Liver (tissue), 9 donors: Measurements from ENCODE around the gene STAT3. TPM values are rescaled to one million over a fixed set of nuclear protein-coding genes. Genes with fewer than 3 reads are reported as not detected.

ENCODE experiments used
- DNase-seq: peaks from one replicate; pipeline ENCODE4 v3.0.0-alpha.2; 2017; ENCODE audit warnings: low spot score
- H3K27ac ChIP-seq, 2 donors: one replicate each; pipeline ENCODE4 v1.7.0; 2013; ENCODE audit warnings: inconsistent platforms in 2 of 2, low read length in 2 of 2, control low read depth in 1 of 2, low read depth in 1 of 2, mild to moderate bottlenecking in 1 of 2
- H3K27me3 ChIP-seq, 4 donors: one replicate each; pipeline versions ENCODE4 v1.6.1 to v1.7.0; 2013; ENCODE audit warnings: low read length in 3 of 4, inconsistent platforms in 1 of 4, mild to moderate bottlenecking in 1 of 4, moderate library complexity in 1 of 4; ENCODE audit not compliant: control insufficient read depth in 4 of 4, insufficient read depth in 4 of 4
- H3K36me3 ChIP-seq, 4 donors: one replicate each; pipeline versions ENCODE4 v1.6.1 to v1.7.0; 2013; ENCODE audit warnings: low read length in 3 of 4, mild to moderate bottlenecking in 3 of 4, low read depth in 1 of 4, moderate library complexity in 1 of 4; ENCODE audit not compliant: control insufficient read depth in 4 of 4, insufficient read depth in 3 of 4
- H3K4me1 ChIP-seq, 4 donors: one replicate each; pipeline versions ENCODE4 v1.6.1 to v1.7.0; 2013; ENCODE audit warnings: low read length in 3 of 4, mild to moderate bottlenecking in 3 of 4, moderate library complexity in 1 of 4; ENCODE audit not compliant: control insufficient read depth in 4 of 4, insufficient read depth in 4 of 4
- H3K4me3 ChIP-seq, 3 donors: one replicate each; pipeline versions ENCODE4 v1.6.1 to v1.7.0; 2013; ENCODE audit warnings: low read length in 3 of 3, control low read depth in 1 of 3, low read depth in 1 of 3, mild to moderate bottlenecking in 1 of 3
- H3K9ac ChIP-seq, 2 donors: one replicate each; pipeline ENCODE4 v1.7.0; 2013; ENCODE audit warnings: low read length in 2 of 2, mild to moderate bottlenecking in 2 of 2, moderate library complexity in 2 of 2, control low read depth in 1 of 2, low read depth in 1 of 2
- H3K9me3 ChIP-seq, 4 donors: one replicate each; pipeline versions ENCODE4 v1.6.1 to v1.7.0; 2013; ENCODE audit warnings: low read length in 3 of 4; ENCODE audit not compliant: control insufficient read depth in 4 of 4
- EGR1 ChIP-seq, 2 donors: IDR thresholded peaks; 2 replicates each; pipeline ENCODE4 v1.6.1; 2016 to 2018; ENCODE audit warnings: antibody characterized with exemption in 2 of 2, low read depth in 2 of 2
- FOXA1 ChIP-seq: IDR thresholded peaks from 2 replicates; pipeline ENCODE4 v1.6.1; 2016; ENCODE audit warnings: antibody characterized with exemption
- FOXA2 ChIP-seq: IDR thresholded peaks from 2 replicates; pipeline ENCODE4 v1.6.1; 2016; ENCODE audit warnings: antibody characterized with exemption
- GABPA ChIP-seq, 2 donors: IDR thresholded peaks in 1 of 2; conservative IDR thresholded peaks in 1 of 2; 2 replicates each; pipeline ENCODE4 v1.6.1; 2016; ENCODE audit warnings: antibody characterized with exemption in 2 of 2, mild to moderate bottlenecking in 1 of 2, moderate library complexity in 1 of 2
- HNF4A ChIP-seq, 2 donors: conservative IDR thresholded peaks; 2 replicates each; pipeline ENCODE4 v1.6.1; 2016; ENCODE audit warnings: antibody characterized with exemption in 2 of 2, mild to moderate bottlenecking in 2 of 2
- HNF4G ChIP-seq: IDR thresholded peaks from 2 replicates; pipeline ENCODE4 v1.6.1; 2016; ENCODE audit warnings: antibody characterized with exemption
- JUND ChIP-seq, 2 donors: IDR thresholded peaks; 2 replicates each; pipeline ENCODE4 v1.6.1; 2016; ENCODE audit warnings: antibody characterized with exemption in 2 of 2
- NR2F2 ChIP-seq: IDR thresholded peaks from 2 replicates; pipeline ENCODE4 v1.6.1; 2016; ENCODE audit warnings: antibody characterized with exemption
- RAD21 ChIP-seq, 2 donors: IDR thresholded peaks; 2 replicates each; pipeline ENCODE4 v1.6.1; 2016; ENCODE audit warnings: antibody characterized with exemption in 2 of 2, mild to moderate bottlenecking in 2 of 2
- RXRA ChIP-seq, 2 donors: IDR thresholded peaks; 2 replicates each; pipeline ENCODE4 v1.6.1; 2017 to 2018; ENCODE audit warnings: antibody characterized with exemption in 2 of 2, mild to moderate bottlenecking in 1 of 2
- SP1 ChIP-seq: IDR thresholded peaks from 2 replicates; pipeline ENCODE4 v1.6.1; 2018; ENCODE audit warnings: antibody characterized with exemption, mild to moderate bottlenecking
- TAF1 ChIP-seq: conservative IDR thresholded peaks from 2 replicates; pipeline ENCODE4 v1.6.1; 2016; ENCODE audit warnings: antibody characterized with exemption, mild to moderate bottlenecking
- YY1 ChIP-seq: IDR thresholded peaks from 2 replicates; pipeline ENCODE4 v1.6.1; 2016; ENCODE audit warnings: antibody characterized with exemption, mild to moderate bottlenecking
- WGBS: extraction: QIAGEN DNeasy Blood & Tissue Kit; methylation state at CpG from one replicate; pipeline ENCODE4 v1.1.7; 2013; 5-methylcytosine and 5-hydroxymethylcytosine counted together
- polyA plus RNA-seq, 2 donors: library from polyadenylated mRNA; stranded (reverse) in 1 of 2; unstranded in 1 of 2; fragments of 200-250 nt in 1 of 2; fragments of >200 nt in 1 of 2; fragmentation: Nextera tagmentation in 1 of 2; extraction: Ambion mirVana in 1 of 2; gene quantifications; one replicate each; pipeline versions ENCODE4 v1.2.1 to v1.2.3, GENCODE V29; 2013 to 2015
- total RNA-seq, 2 donors: library from RNA; depleted of rRNA; stranded (reverse); fragments of >200 nt; gene quantifications; one replicate each; pipeline ENCODE4 v1.2.3, GENCODE V29; 2014
- TF ChIP-seq, protein P1 (sequence below): IDR thresholded peaks from 2 replicates; pipeline ENCODE4 v1.6.1; 2016; ENCODE audit warnings: antibody characterized with exemption
- TF ChIP-seq, protein P2 (sequence below): fragments of 150-350 bp; IDR thresholded peaks from 2 replicates; pipeline ENCODE4 v1.5.1; 2017; ENCODE audit warnings: improper control_type of control experiment, low read depth, low read length; ENCODE audit not compliant: missing input control
- TF ChIP-seq, protein P3 (sequence below): IDR thresholded peaks from 2 replicates; pipeline ENCODE4 v1.6.1; 2016; ENCODE audit warnings: antibody characterized with exemption
- TF ChIP-seq, protein P4 (sequence below): IDR thresholded peaks from 2 replicates; pipeline ENCODE4 v1.6.1; 2016; ENCODE audit warnings: antibody characterized with exemption, mild to moderate bottlenecking
- donor health status: healthy.
- donor health status: healthy.
- donor health status: healthy.
- donor health status: healthy.
- donor health status: healthy.

Gene STAT3
- total and polyA plus RNA-seq, 4 donors = 68.7 to 301 (median 114) TPM

DNA sequence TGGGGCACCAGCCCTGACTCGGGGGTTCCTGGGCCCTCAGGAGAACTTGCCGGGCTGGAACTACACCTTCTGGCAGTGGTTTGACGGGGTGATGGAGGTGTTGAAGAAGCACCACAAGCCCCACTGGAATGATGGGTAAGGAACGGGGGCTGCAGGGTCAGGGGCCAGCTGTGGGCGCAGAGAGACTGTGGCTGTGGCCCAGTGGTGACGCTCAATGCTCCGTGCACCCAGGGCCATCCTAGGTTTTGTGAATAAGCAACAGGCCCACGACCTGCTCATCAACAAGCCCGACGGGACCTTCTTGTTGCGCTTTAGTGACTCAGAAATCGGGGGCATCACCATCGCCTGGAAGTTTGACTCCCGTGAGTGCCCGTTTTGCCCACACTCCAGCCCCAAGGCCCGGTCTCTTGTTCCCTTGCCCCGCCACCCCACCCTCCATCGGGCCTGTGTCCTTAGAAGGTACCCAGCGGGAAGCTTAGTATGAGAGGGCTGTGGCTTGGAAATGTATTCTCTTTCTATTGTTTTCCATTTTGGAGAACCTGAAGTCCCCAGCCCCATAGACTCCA is 80.8 kb downstream of the STAT3 start:
- Histone ChIP-seq H3K4me1 (peaks cover 0 to 18% (median 13%) of the 10 kb centered on the region in 4 donors), H3K36me3 (peaks cover 4 to 17% (median 10%) of the 10 kb centered on the region in 4 donors), H3K27me3 (no peaks in the 10 kb centered on the region), H3K9ac (no peak overlapping the region), H3K9me3 (no peaks in the 10 kb centered on the region), H3K27ac (no peak overlapping the region), H3K4me3 (no peak overlapping the region)
- DNase-seq = no peak
- WGBS = 98% methylated on average over 19 of the region's 19 CpGs
- TF ChIP-seq, protein P1, sequence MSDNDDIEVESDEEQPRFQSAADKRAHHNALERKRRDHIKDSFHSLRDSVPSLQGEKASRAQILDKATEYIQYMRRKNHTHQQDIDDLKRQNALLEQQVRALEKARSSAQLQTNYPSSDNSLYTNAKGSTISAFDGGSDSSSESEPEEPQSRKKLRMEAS = no peak
- no peak for TF ChIP-seq YY1
- no peak for TF ChIP-seq SP1
- TF ChIP-seq NR2F2 = no peak
- no peak for TF ChIP-seq FOXA2
- no peak for TF ChIP-seq GABPA (IDR thresholded peaks at IDR 0.05 in 1 of 2, conservative IDR thresholded peaks at IDR 0.05 in 1 of 2)
- TF ChIP-seq RAD21 (IDR thresholded peaks at IDR 0.05) = no peak
- no peak for TF ChIP-seq HNF4G
- no peak for TF ChIP-seq HNF4A (conservative IDR thresholded peaks at IDR 0.05)
- TF ChIP-seq RXRA (IDR thresholded peaks at IDR 0.05) = no peak
- TF ChIP-seq TAF1 = no peak
- TF ChIP-seq JUND (IDR thresholded peaks at IDR 0.05) = no peak
- TF ChIP-seq FOXA1 = no peak

DNA sequence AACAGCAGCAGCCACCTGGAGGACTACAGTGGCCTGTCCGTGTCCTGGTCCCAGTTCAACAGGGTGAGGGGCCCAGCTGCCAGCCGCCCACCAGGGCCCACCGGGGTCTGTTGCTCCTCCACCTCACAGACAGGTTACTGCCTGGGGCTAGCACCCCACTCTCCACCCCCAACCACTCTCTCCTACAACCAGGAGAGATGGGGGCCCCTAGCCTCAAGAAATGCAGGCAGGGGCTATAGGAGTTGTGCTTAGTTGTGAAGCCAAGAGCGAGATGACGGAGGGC is 81.9 kb downstream of the STAT3 start:
- DNase-seq = no peak
- Histone ChIP-seq H3K4me3 (no peak overlapping the region), H3K9me3 (no peaks in the 10 kb centered on the region), H3K9ac (no peak overlapping the region), H3K36me3 (peaks cover 4 to 27% (median 10%) of the 10 kb centered on the region in 4 donors), H3K27ac (no peak overlapping the region), H3K27me3 (no peaks in the 10 kb centered on the region), H3K4me1 (peaks cover 0 to 7% (median 4%) of the 10 kb centered on the region in 4 donors)
- WGBS = 96% methylated on average over 5 of the region's 5 CpGs
- TF ChIP-seq, protein P1 = no peak

DNA sequence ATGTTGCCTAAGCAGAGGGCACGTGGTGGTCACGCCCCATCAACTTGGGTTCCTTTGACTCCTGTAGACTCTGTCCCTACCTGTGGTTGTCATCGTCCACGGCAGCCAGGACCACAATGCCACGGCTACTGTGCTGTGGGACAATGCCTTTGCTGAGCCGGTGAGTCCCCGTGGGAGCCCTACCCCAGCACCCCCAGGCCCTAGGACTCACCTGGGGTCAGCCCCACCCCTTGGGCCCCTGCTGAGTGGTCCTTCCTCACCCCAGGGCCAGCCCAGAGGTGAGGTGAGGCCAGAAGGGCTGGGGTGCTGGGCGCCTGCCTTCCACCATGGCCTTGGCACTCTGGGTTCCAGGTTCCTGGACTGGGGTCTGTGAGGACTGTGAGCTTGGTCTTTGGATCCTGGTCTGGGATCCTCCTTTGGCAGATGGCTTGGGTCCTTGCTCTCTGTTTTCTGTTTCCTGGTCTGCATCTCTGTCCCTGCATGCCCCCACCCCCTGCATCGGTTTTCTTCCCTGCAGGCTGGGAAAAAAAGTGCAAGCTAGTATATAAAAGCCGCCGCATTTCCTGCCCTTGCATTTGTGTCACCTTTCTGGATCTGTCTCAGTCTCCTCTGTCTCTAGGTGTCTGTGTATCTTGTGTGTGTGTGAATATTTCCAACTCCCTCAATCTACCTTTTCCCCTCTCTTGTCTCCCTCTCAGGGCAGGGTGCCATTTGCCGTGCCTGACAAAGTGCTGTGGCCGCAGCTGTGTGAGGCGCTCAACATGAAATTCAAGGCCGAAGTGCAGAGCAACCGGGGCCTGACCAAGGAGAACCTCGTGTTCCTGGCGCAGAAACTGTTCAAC is 82.5 kb downstream of the STAT3 start:
- WGBS = 93% methylated on average over 18 of the region's 18 CpGs
- Histone ChIP-seq H3K27me3 (no peaks in the 10 kb centered on the region), H3K36me3 (peaks cover 4 to 32% (median 9%) of the 10 kb centered on the region in 4 donors), H3K9me3 (no peaks in the 10 kb centered on the region), H3K27ac (no peak overlapping the region), H3K9ac (no peak overlapping the region), H3K4me1 (peaks cover 0 to 1% (median 0%) of the 10 kb centered on the region in 4 donors), H3K4me3 (no peak overlapping the region)
- DNase-seq = no peak
- TF ChIP-seq, protein P2, sequence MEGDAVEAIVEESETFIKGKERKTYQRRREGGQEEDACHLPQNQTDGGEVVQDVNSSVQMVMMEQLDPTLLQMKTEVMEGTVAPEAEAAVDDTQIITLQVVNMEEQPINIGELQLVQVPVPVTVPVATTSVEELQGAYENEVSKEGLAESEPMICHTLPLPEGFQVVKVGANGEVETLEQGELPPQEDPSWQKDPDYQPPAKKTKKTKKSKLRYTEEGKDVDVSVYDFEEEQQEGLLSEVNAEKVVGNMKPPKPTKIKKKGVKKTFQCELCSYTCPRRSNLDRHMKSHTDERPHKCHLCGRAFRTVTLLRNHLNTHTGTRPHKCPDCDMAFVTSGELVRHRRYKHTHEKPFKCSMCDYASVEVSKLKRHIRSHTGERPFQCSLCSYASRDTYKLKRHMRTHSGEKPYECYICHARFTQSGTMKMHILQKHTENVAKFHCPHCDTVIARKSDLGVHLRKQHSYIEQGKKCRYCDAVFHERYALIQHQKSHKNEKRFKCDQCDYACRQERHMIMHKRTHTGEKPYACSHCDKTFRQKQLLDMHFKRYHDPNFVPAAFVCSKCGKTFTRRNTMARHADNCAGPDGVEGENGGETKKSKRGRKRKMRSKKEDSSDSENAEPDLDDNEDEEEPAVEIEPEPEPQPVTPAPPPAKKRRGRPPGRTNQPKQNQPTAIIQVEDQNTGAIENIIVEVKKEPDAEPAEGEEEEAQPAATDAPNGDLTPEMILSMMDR = no peak
- no peak for TF ChIP-seq SP1
- no peak for TF ChIP-seq NR2F2
- TF ChIP-seq HNF4A (conservative IDR thresholded peaks at IDR 0.05) = no peak
- no peak for TF ChIP-seq JUND (IDR thresholded peaks at IDR 0.05)
- TF ChIP-seq YY1 = no peak
- TF ChIP-seq, protein P1 = no peak
- no peak for TF ChIP-seq RAD21 (IDR thresholded peaks at IDR 0.05)
- TF ChIP-seq, protein P3, sequence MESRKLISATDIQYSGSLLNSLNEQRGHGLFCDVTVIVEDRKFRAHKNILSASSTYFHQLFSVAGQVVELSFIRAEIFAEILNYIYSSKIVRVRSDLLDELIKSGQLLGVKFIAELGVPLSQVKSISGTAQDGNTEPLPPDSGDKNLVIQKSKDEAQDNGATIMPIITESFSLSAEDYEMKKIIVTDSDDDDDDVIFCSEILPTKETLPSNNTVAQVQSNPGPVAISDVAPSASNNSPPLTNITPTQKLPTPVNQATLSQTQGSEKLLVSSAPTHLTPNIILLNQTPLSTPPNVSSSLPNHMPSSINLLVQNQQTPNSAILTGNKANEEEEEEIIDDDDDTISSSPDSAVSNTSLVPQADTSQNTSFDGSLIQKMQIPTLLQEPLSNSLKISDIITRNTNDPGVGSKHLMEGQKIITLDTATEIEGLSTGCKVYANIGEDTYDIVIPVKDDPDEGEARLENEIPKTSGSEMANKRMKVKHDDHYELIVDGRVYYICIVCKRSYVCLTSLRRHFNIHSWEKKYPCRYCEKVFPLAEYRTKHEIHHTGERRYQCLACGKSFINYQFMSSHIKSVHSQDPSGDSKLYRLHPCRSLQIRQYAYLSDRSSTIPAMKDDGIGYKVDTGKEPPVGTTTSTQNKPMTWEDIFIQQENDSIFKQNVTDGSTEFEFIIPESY = no peak
- no peak for TF ChIP-seq FOXA1
- TF ChIP-seq, protein P4, sequence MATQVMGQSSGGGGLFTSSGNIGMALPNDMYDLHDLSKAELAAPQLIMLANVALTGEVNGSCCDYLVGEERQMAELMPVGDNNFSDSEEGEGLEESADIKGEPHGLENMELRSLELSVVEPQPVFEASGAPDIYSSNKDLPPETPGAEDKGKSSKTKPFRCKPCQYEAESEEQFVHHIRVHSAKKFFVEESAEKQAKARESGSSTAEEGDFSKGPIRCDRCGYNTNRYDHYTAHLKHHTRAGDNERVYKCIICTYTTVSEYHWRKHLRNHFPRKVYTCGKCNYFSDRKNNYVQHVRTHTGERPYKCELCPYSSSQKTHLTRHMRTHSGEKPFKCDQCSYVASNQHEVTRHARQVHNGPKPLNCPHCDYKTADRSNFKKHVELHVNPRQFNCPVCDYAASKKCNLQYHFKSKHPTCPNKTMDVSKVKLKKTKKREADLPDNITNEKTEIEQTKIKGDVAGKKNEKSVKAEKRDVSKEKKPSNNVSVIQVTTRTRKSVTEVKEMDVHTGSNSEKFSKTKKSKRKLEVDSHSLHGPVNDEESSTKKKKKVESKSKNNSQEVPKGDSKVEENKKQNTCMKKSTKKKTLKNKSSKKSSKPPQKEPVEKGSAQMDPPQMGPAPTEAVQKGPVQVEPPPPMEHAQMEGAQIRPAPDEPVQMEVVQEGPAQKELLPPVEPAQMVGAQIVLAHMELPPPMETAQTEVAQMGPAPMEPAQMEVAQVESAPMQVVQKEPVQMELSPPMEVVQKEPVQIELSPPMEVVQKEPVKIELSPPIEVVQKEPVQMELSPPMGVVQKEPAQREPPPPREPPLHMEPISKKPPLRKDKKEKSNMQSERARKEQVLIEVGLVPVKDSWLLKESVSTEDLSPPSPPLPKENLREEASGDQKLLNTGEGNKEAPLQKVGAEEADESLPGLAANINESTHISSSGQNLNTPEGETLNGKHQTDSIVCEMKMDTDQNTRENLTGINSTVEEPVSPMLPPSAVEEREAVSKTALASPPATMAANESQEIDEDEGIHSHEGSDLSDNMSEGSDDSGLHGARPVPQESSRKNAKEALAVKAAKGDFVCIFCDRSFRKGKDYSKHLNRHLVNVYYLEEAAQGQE = no peak
- no peak for TF ChIP-seq HNF4G
- TF ChIP-seq RXRA (IDR thresholded peaks at IDR 0.05) = no peak
- no peak for TF ChIP-seq EGR1 (IDR thresholded peaks at IDR 0.05; ENCODE audit: low read depth in 2 of 2)
- TF ChIP-seq FOXA2 = no peak
- TF ChIP-seq TAF1 = no peak
- TF ChIP-seq GABPA (IDR thresholded peaks at IDR 0.05 in 1 of 2, conservative IDR thresholded peaks at IDR 0.05 in 1 of 2) = no peak
